Esophagus muscularis mucosa (tissue), 4 donors: Measurements from ENCODE around the gene DUSP12. TPM values are rescaled to one million over a fixed set of nuclear protein-coding genes. Genes with fewer than 3 reads are reported as not detected.

Experiments used
- DNase-seq: peaks from one replicate; pipeline ENCODE4 v3.0.0-alpha.2; 2017; ENCODE audit errors: extremely low spot score
- H3K27ac ChIP-seq, 4 donors: fragments of 200-600 bp; sonication (generic); replicated peaks in 1 of 4; 1 replicate in 3 of 4; 2 replicates in 1 of 4; pipeline ENCODE4 v1.5.1; 2016 to 2019; ENCODE audit warnings: mild to moderate bottlenecking in 1 of 4
- H3K27me3 ChIP-seq, 4 donors: fragments of 200-600 bp; sonication (generic); one replicate each; pipeline versions ENCODE4 v1.5.1 to v1.6.0; 2016 to 2019
- H3K36me3 ChIP-seq, 4 donors: fragments of 200-600 bp; sonication (generic); one replicate each; pipeline ENCODE4 v1.5.1; 2016 to 2019
- H3K4me1 ChIP-seq, 4 donors: fragments of 200-600 bp; sonication (generic); one replicate each; pipeline ENCODE4 v1.5.1; 2016 to 2019
- H3K4me3 ChIP-seq, 4 donors: fragments of 200-600 bp; sonication (generic); 1 replicate in 2 of 4; 2 replicates in 2 of 4; pipeline ENCODE4 v1.5.1; 2016 to 2019; ENCODE audit warnings: mild to moderate bottlenecking in 4 of 4, moderate library complexity in 1 of 4
- H3K9me3 ChIP-seq, 4 donors: fragments of 200-600 bp; sonication (generic); 1 replicate in 3 of 4; 2 replicates in 1 of 4; pipeline ENCODE4 v1.5.1; 2016 to 2019
- CTCF ChIP-seq, 3 experiments: fragments of 200-600 bp in 2 of 3; fragments of 450-650 bp in 1 of 3; sonication (generic) in 2 of 3; IDR thresholded peaks; one replicate each; pipeline ENCODE4 v1.5.1; 2017 to 2019; ENCODE audit warnings: antibody characterized with exemption in 3 of 3, mild to moderate bottlenecking in 2 of 3, moderate library complexity in 1 of 3
- EP300 ChIP-seq: sonication (generic); formaldehyde crosslinking; IDR thresholded peaks from one replicate; pipeline ENCODE4 v1.6.1; 2017; ENCODE audit warnings: antibody characterized with exemption
- POLR2A ChIP-seq: fragments of 450-650 bp; IDR thresholded peaks from one replicate; pipeline ENCODE4 v1.6.1; 2017; ENCODE audit warnings: antibody characterized with exemption, moderate library complexity, mild to moderate bottlenecking, low read depth
- POLR2AphosphoS5 ChIP-seq, 2 donors: sonication (generic); formaldehyde crosslinking; IDR thresholded peaks; one replicate each; pipeline ENCODE4 v1.6.1; 2017; ENCODE audit warnings: antibody characterized with exemption in 2 of 2
- WGBS: methylation state at CpG from one replicate; pipeline ENCODE4 v1.1.5; 2018; 5-methylcytosine and 5-hydroxymethylcytosine counted together
- intact Hi-C: fragments of 100-400 bp; cut with DNase I; formaldehyde crosslinking; loops from one replicate; pipeline ENCODE4 v1.15.1; 2023
- total RNA-seq, 4 donors: library from RNA; depleted of rRNA; stranded (reverse); fragments of >200 nt; gene quantifications; one replicate each; pipeline versions ENCODE4 v1.1.0 to v1.2.1, GENCODE V29; 2016

DUSP12 gene
- total RNA-seq, 4 donors from 2014 or later, result 12.5 to 26.1 (median 22.8) TPM

GRCh38 chr1:161706482-161707347 is 42.9 kb upstream of the DUSP12 start, which contains the start of gene FCRLA:
FCRLA (plus strand) TSS chr1:161707229; CDS start chr1:161707265, 36 bp downstream.
- Histone ChIP-seq H3K27ac (peak within 1 kb of the TSS in 2 of 4 donors; percentile 10 to 23), H3K4me3 (no peak within 1 kb of the TSS), H3K9me3 (no peaks in the 10 kb centered on the region), H3K27me3 (peaks cover 0 to 10% (median 0%) of the 10 kb centered on the region in 4 donors), H3K36me3 (no peaks in the 10 kb centered on the region), H3K4me1 (no peaks in the 10 kb centered on the region)
- no peak for TF ChIP-seq POLR2A
- TF ChIP-seq POLR2AphosphoS5 (IDR thresholded peaks at IDR 0.05), result no peak
- no peak for TF ChIP-seq EP300
- TF ChIP-seq CTCF (IDR thresholded peaks at IDR 0.05), result no peak
- intact Hi-C loops, result no loop called here
- WGBS, result 43% methylated on average over 4 of the region's 4 CpGs
- no peak for DNase-seq

- H3K36me3 ChIP-seq, result no peaks in the 10 kb centered on the region
- peaks cover 0 to 18% (median 0%) of the 10 kb centered on the region in 4 donors for H3K27me3 ChIP-seq
- DNase-seq, result no peak
- no peaks in the 10 kb centered on the region for H3K9me3 ChIP-seq
- H3K4me1 ChIP-seq, result no peaks in the 10 kb centered on the region
- WGBS, result 88% methylated on average over 2 of the region's 2 CpGs
- TF ChIP-seq POLR2AphosphoS5 (IDR thresholded peaks at IDR 0.05) (no peak), EP300 (no peak), POLR2A (no peak), CTCF (IDR thresholded peaks at IDR 0.05) (no peak)
- H3K4me3 ChIP-seq, result no peak overlapping the region
- H3K27ac ChIP-seq, result no peak overlapping the region
- intact Hi-C loops, result no loop called here
These were observed 42.1 kb upstream of the DUSP12 start for GRCh38 chr1:161707503-161707902.

GRCh38 chr1:161709373-161709772 is 40.2 kb upstream of the DUSP12 start:
- Histone ChIP-seq H3K9me3 (no peaks in the 10 kb centered on the region), H3K27me3 (peaks cover 0 to 25% (median 0%) of the 10 kb centered on the region in 4 donors), H3K4me3 (no peak overlapping the region), H3K4me1 (no peaks in the 10 kb centered on the region), H3K27ac (no peak overlapping the region), H3K36me3 (no peaks in the 10 kb centered on the region)
- WGBS, result 72% methylated on average over 4 of the region's 4 CpGs
- intact Hi-C loops, result no loop called here
- no peak for DNase-seq
- no peak for TF ChIP-seq POLR2A
- TF ChIP-seq CTCF (IDR thresholded peaks at IDR 0.05), result no peak
- no peak for TF ChIP-seq EP300
- TF ChIP-seq POLR2AphosphoS5 (IDR thresholded peaks at IDR 0.05), result no peak

GRCh38 chr1:161710560-161710959 is 39.0 kb upstream of the DUSP12 start:
- intact Hi-C loops, result no loop called here
- WGBS, result 77% methylated on average over 4 of the region's 4 CpGs
- H3K36me3 ChIP-seq, result no peaks in the 10 kb centered on the region

More at GRCh38 chr1:161710560-161710959, 39.0 kb upstream of the DUSP12 start:
- Histone ChIP-seq H3K27me3 (peaks cover 0 to 25% (median 0%) of the 10 kb centered on the region in 4 donors), H3K27ac (no peak overlapping the region), H3K4me3 (no peak overlapping the region), H3K9me3 (no peaks in the 10 kb centered on the region), H3K4me1 (no peaks in the 10 kb centered on the region)
- no peak for TF ChIP-seq POLR2AphosphoS5 (IDR thresholded peaks at IDR 0.05)
- no peak for TF ChIP-seq EP300
- no peak for TF ChIP-seq CTCF (IDR thresholded peaks at IDR 0.05)
- TF ChIP-seq POLR2A, result no peak
- no peak for DNase-seq
